Adrenal gland (tissue), 12 donors: ENCODE measurements around the gene OBSL1. TPM values are rescaled to one million over a fixed set of nuclear protein-coding genes. Genes with fewer than 3 reads are reported as not detected.
A peak's percentile ranks its signal among the peaks of the same experiment; 100 is the strongest.

ENCODE experiments used
- DNase-seq, 7 donors: peaks; one replicate each; pipeline ENCODE4 v3.0.0-alpha.2; 2019 to 2020
- H3K27ac ChIP-seq, 5 donors: fragments of 200-600 bp; sonication (generic) in 4 of 5; 1 replicate in 3 of 5; 2 replicates in 2 of 5; pipeline versions ENCODE4 v1.5.1 to v1.8.0; 2016 to 2020; ENCODE audit warnings: mild to moderate bottlenecking in 1 of 5
- H3K27me3 ChIP-seq: fragments of 200-600 bp; 2 replicates; pipeline ENCODE4 v1.8.0; 2021
- H3K36me3 ChIP-seq, 2 donors: fragments of 200-600 bp; replicated peaks in 1 of 2; 1 replicate in 1 of 2; 2 replicates in 1 of 2; pipeline versions ENCODE4 v1.5.1 to v1.8.0; 2018 to 2022
- H3K4me1 ChIP-seq, 2 donors: fragments of 200-600 bp; replicated peaks in 1 of 2; 1 replicate in 1 of 2; 2 replicates in 1 of 2; pipeline versions ENCODE4 v1.5.1 to v1.8.0; 2018 to 2021
- H3K4me3 ChIP-seq, 4 donors: fragments of 200-600 bp; sonication (generic) in 3 of 4; one replicate each; pipeline ENCODE4 v1.5.1; 2016 to 2018
- H3K9me3 ChIP-seq, 3 donors: fragments of 200-600 bp; sonication (generic) in 1 of 3; replicated peaks in 1 of 3; 1 replicate in 2 of 3; 2 replicates in 1 of 3; pipeline versions ENCODE4 v1.5.1 to v1.8.0; 2016 to 2021
- POLR2A ChIP-seq, 2 donors: fragments of 450-650 bp; IDR thresholded peaks; one replicate each; pipeline ENCODE4 v1.6.1; 2017; ENCODE audit warnings: antibody characterized with exemption in 2 of 2, mild to moderate bottlenecking in 2 of 2, moderate library complexity in 1 of 2
- WGBS, 4 donors: extraction: QIAGEN DNeasy Blood & Tissue Kit in 2 of 4; methylation state at CpG; one replicate each; pipeline versions ENCODE4 v1.1.5 to v1.1.7; 2013 to 2017; 5-methylcytosine and 5-hydroxymethylcytosine counted together
- intact Hi-C, 2 donors: fragments of 100-400 bp; cut with DNase I; formaldehyde crosslinking; loops; one replicate each; pipeline versions ENCODE4 v1.14.1 to v1.15.0; 2022 to 2023
- polyA plus RNA-seq, 3 donors: library from polyadenylated mRNA; stranded (reverse); fragments of 200-250 nt in 2 of 3; fragments of 350-450 nt in 1 of 3; fragmentation: Illumina TruSeq in 1 of 3; extraction: RNeasy Lipid Tissue Mini Kit (QIAGEN cat#74804) in 1 of 3; gene quantifications; one replicate each; pipeline ENCODE4 v1.2.3, GENCODE V29; 2013 to 2014
- total RNA-seq, 9 donors: library from RNA; depleted of rRNA in 4 of 9; stranded (reverse); fragments of >200 nt in 4 of 9; fragments of 120-200 nt in 1 of 9; fragmentation: NEBNext Ultra II Directional in 1 of 9; extraction: Animal tissue kit (Norgen Biotek cat#: 25700) in 1 of 9; gene quantifications; one replicate each; pipeline versions ENCODE4 v1.1.0 to v1.2.4, GENCODE V29; 2013 to 2023
- TF ChIP-seq, protein P1 (sequence below), 6 experiments: fragments of 450-650 bp in 4 of 6; fragments of 200-600 bp in 2 of 6; sonication (generic) in 1 of 6; IDR thresholded peaks; 1 replicate in 5 of 6; 2 replicates in 1 of 6; pipeline versions ENCODE4 v1.5.1 to v1.8.0; 2016 to 2021; ENCODE audit warnings: antibody characterized with exemption in 6 of 6, mild to moderate bottlenecking in 2 of 6, moderate library complexity in 1 of 6
- donor health status: healthy with polysubstance abuse.
- donor health status: Bipolar disorder and iron deficiency.
- donor health status: DM: yes; HTN: yes; CAD: no.
- donor health status: DM: no; HTN: no; CAD: no.
- donor health status: DM: no; HTN: no; CAD: no.
- donor health status: DM: yes; HTN: yes; CAD: no.

OBSL1 gene
- total and polyA plus RNA-seq, 12 donors: 63.9 to 427 (median 181) TPM

DNA sequence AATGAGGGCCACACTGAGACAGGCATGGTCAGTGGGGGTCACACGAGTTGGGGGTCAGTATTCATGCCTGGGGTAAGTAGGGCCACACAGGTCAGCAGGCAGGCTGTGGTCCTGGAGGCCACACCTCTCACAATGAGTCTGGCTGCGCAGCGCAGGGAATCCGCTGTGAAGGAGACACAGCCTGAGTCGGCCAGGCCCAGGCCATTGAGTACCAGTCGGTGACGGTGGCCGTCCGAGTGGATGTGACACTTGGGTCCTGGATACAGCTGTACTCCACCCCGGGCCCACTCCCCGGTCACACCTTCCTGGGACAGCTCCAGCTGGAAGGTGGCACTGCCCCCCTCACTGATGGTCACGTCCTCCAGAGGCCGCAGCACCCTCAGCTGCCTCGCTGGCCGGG, 17.0 kb downstream of the OBSL1 start:
- no peak for TF ChIP-seq POLR2A (IDR thresholded peaks at IDR 0.05)
- TF ChIP-seq, protein P1, sequence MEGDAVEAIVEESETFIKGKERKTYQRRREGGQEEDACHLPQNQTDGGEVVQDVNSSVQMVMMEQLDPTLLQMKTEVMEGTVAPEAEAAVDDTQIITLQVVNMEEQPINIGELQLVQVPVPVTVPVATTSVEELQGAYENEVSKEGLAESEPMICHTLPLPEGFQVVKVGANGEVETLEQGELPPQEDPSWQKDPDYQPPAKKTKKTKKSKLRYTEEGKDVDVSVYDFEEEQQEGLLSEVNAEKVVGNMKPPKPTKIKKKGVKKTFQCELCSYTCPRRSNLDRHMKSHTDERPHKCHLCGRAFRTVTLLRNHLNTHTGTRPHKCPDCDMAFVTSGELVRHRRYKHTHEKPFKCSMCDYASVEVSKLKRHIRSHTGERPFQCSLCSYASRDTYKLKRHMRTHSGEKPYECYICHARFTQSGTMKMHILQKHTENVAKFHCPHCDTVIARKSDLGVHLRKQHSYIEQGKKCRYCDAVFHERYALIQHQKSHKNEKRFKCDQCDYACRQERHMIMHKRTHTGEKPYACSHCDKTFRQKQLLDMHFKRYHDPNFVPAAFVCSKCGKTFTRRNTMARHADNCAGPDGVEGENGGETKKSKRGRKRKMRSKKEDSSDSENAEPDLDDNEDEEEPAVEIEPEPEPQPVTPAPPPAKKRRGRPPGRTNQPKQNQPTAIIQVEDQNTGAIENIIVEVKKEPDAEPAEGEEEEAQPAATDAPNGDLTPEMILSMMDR (IDR thresholded peaks at IDR 0.05): no peak
- H3K4me3 ChIP-seq: no peak overlapping the region
- no peaks in the 10 kb centered on the region for H3K36me3 ChIP-seq
- no peaks in the 10 kb centered on the region for H3K27me3 ChIP-seq
- DNase-seq: no peak
- intact Hi-C loops: no loop called here
- no peaks in the 10 kb centered on the region for H3K9me3 ChIP-seq
- 40 to 96% (median 89%) methylated on average over 1 to 15 of the region's 15 CpGs for WGBS, 4 donors
- peaks cover 14 to 16% of the 10 kb centered on the region in 2 donors for H3K4me1 ChIP-seq
- no peak overlapping the region for H3K27ac ChIP-seq

DNA sequence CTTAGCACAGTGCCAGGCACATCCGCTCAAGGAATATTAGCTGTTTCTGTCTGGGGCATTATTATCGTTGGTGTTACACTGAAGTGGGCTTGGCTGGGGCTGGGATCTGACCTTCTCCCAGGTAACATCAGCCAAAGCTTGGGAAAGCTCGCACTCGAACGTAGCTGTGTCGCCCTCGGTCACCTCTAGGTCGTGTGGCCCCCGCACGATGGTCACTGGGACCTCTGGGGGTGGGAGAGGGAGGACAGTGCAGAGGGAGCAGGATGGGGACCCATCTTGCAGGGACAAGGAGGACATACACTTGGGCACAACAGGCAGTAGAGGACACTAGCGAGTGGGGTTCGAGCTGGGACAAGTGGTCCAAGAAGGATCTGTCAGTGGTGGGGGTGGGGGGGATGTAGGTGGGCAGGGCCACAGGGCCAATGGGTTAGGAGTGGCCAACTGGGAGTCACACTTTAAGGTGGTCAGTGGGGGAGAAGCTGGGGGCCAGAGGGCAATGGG, 17.8 kb downstream of the OBSL1 start:
- no peak overlapping the region for H3K27ac ChIP-seq
- no peak overlapping the region for H3K4me3 ChIP-seq
- no peak for DNase-seq
- no peaks in the 10 kb centered on the region for H3K36me3 ChIP-seq
- peaks cover 14 to 16% of the 10 kb centered on the region in 2 donors for H3K4me1 ChIP-seq
- intact Hi-C loops: no loop called here
- no peaks in the 10 kb centered on the region for H3K9me3 ChIP-seq
- H3K27me3 ChIP-seq: no peaks in the 10 kb centered on the region
- no peak for TF ChIP-seq POLR2A (IDR thresholded peaks at IDR 0.05)
- TF ChIP-seq, protein P1 (IDR thresholded peaks at IDR 0.05): no peak
- WGBS, 4 donors: 70 to 85% (median 79%) methylated on average over 7 to 12 of the region's 12 CpGs

DNA sequence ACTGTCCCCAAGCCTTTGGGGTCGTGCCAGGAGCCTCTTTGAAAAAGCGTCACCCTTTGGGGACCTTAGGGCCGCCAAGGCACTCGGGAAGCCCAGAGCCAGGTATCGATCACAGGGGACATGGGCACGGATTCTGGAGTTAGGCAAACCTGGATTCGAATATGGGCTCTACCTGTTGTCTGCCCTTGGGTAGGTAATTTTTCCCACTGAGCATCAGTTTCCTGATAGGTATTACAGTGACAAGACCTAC, 18.2 kb downstream of the OBSL1 start:
- Histone ChIP-seq H3K27me3 (no peaks in the 10 kb centered on the region), H3K4me1 (peaks cover 14 to 16% of the 10 kb centered on the region in 2 donors), H3K4me3 (peak overlapping the region in 2 of 4 donors; percentile 61 to 62), H3K9me3 (no peaks in the 10 kb centered on the region), H3K36me3 (no peaks in the 10 kb centered on the region), H3K27ac (peak overlapping the region in 1 of 5 donors; percentile 76)
- 17 to 29% (median 20%) methylated on average over 6 to 7 of the region's 7 CpGs for WGBS, 4 donors
- no peak for DNase-seq
- intact Hi-C loops: no loop called here
- TF ChIP-seq POLR2A (IDR thresholded peaks at IDR 0.05): no peak
- TF ChIP-seq, protein P1 (IDR thresholded peaks at IDR 0.05): no peak

DNA sequence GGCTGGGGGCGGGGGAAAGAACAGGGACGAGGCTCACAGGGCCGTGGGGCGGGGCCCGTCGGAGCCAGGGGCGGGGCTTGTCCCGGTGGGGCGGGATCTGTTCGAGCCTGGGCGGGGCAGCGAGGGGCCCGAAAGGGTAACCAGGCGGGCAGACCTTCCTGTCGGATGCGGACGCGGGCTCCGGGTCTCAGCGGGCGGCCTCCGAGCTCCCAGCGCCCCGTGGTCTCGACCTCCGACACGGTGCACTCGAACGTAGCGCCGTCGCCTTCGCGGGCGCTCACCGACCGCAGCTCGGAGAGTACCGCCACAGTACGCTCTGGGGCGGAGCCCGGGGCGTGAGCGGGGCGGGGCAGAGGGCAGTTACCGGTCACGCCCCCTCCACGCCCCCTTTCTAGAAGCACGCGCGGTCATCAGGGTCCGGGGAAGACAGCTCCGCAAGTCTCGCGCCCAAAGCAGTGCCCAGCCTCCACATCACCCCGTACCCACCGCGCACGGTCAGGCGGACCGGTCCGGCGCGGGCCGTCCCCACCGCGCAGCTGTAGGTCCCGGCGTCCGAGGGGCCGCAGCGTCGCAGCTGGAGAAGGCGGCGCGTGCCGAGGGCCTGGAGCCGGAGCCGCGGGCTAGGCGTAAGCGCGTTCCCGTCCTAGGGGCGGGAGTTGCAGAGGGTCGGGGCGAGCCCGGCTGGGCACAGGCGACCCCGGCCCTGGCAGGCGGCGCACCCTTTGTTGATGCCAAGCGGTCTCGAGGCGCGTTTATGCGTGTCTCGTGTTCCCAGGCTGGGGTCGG, 18.8 kb downstream of the OBSL1 start:
- H3K36me3 ChIP-seq: no peaks in the 10 kb centered on the region
- 1% methylated on average over 30 to 99 of the region's 99 CpGs for WGBS, 4 donors
- peak; percentile 77 to 95 (median 91) for DNase-seq
- H3K27me3 ChIP-seq: no peaks in the 10 kb centered on the region
- peak overlapping the region in 2 of 5 donors; percentile 76 to 84 for H3K27ac ChIP-seq
- intact Hi-C loops: no loop called here
- TF ChIP-seq POLR2A (IDR thresholded peaks at IDR 0.05): peak in 1 of 2 donors; percentile 34
- TF ChIP-seq, protein P1 (IDR thresholded peaks at IDR 0.05): no peak
- peaks cover 14 to 16% of the 10 kb centered on the region in 2 donors for H3K4me1 ChIP-seq
- H3K9me3 ChIP-seq: no peaks in the 10 kb centered on the region
- H3K4me3 ChIP-seq: peak overlapping the region in 2 of 4 donors; percentile 61 to 62
